HepG2 (cell line): Measurements from ENCODE around the gene CYP27B1. TPM values are rescaled to one million over a fixed set of nuclear protein-coding genes. Genes with fewer than 3 reads are reported as not detected.
A peak's percentile ranks its signal among the peaks of the same experiment; 100 is the strongest.

Experiments used
- ETV6 ChIP-seq: sonication (generic); formaldehyde crosslinking; conservative IDR thresholded peaks from 2 replicates; pipeline ENCODE4 v1.4.0; 2020; ENCODE audit warnings: missing genetic modification reagents
- GATAD1 ChIP-seq: IDR thresholded peaks from 2 replicates; pipeline ENCODE4 v1.6.1; 2016; ENCODE audit warnings: missing genetic modification reagents, missing compliant biosample characterization
- KDM2A ChIP-seq: sonication (generic); formaldehyde crosslinking; IDR thresholded peaks from 2 replicates; pipeline ENCODE4 v1.4.0; 2020; ENCODE audit warnings: low read depth, missing genetic modification reagents, borderline replicate concordance
- KLF11 ChIP-seq: IDR thresholded peaks from 2 replicates; pipeline ENCODE4 v1.6.1; 2016; ENCODE audit warnings: missing compliant biosample characterization
- MAZ ChIP-seq, 2 experiments: sonication (generic) in 1 of 2; formaldehyde crosslinking in 1 of 2; IDR thresholded peaks; 2 replicates each; pipeline versions ENCODE4 v1.5.0 to v1.6.1; 2012 to 2020; ENCODE audit warnings: low read depth in 2 of 2, mild to moderate bottlenecking in 2 of 2, borderline replicate concordance in 1 of 2, improper control_type of control experiment in 1 of 2, low read length in 1 of 2, missing genetic modification reagents in 1 of 2, moderate library complexity in 1 of 2
- MYC ChIP-seq: sonication (generic); formaldehyde crosslinking; IDR thresholded peaks from 2 replicates; pipeline ENCODE4 v1.9.0; 2021; ENCODE audit warnings: missing genetic modification reagents, borderline replicate concordance
- PHF21A ChIP-seq: sonication (generic); formaldehyde crosslinking; IDR thresholded peaks from 2 replicates; pipeline ENCODE4 v1.5.0; 2020; ENCODE audit warnings: mild to moderate bottlenecking, missing genetic modification reagents
- PPARG ChIP-seq: conservative IDR thresholded peaks from 2 replicates; pipeline ENCODE4 v1.6.1; 2016; ENCODE audit warnings: missing biosample characterization, missing genetic modification reagents
- SRSF4 ChIP-seq: fragments of 200-400 bp; formaldehyde crosslinking; IDR thresholded peaks from one replicate; pipeline ENCODE4 v1.6.1; 2018; ENCODE audit warnings: mild to moderate bottlenecking, low read depth, low read length, moderate library complexity; ENCODE audit not compliant: poor library complexity, severe bottlenecking
- STAG1 ChIP-seq: sonication (generic); formaldehyde crosslinking; IDR thresholded peaks from 2 replicates; pipeline ENCODE4 v1.4.0; 2020; ENCODE audit warnings: missing genetic modification reagents
- WIZ ChIP-seq: sonication (generic); formaldehyde crosslinking; IDR thresholded peaks from 2 replicates; pipeline ENCODE4 v1.5.1; 2020; ENCODE audit warnings: mild to moderate bottlenecking, missing genetic modification reagents
- XRCC5 ChIP-seq: fragments of 200-400 bp; formaldehyde crosslinking; optimal IDR thresholded peaks from 2 replicates; pipeline ENCODE3; 2017; ENCODE audit warnings: mild to moderate bottlenecking, low read length
- YY1 ChIP-seq: IDR thresholded peaks from 2 replicates; pipeline ENCODE4 v1.6.1; 2011; ENCODE audit warnings: low read length, low read depth, moderate library complexity, mild to moderate bottlenecking; ENCODE audit not compliant: insufficient read depth, insufficient replicate concordance
- ZBTB7B ChIP-seq: sonication (generic); formaldehyde crosslinking; IDR thresholded peaks from 2 replicates; pipeline ENCODE4 v1.4.0; 2020; ENCODE audit warnings: missing genetic modification reagents
- ZFY ChIP-seq: sonication (generic); formaldehyde crosslinking; IDR thresholded peaks from 2 replicates; pipeline ENCODE4 v1.4.0; 2020; ENCODE audit warnings: missing genetic modification reagents
- ZNF589 ChIP-seq: sonication (generic); formaldehyde crosslinking; conservative IDR thresholded peaks from 2 replicates; pipeline ENCODE4 v1.8.0; 2022; ENCODE audit warnings: mild to moderate bottlenecking, moderate library complexity, missing genetic modification reagents
- ZNF768 ChIP-seq: sonication (generic); formaldehyde crosslinking; IDR thresholded peaks from 2 replicates; pipeline ENCODE4 v1.4.0; 2020; ENCODE audit warnings: missing genetic modification reagents
- ZNF891 ChIP-seq: sonication (generic); formaldehyde crosslinking; IDR thresholded peaks from 2 replicates; pipeline ENCODE4 v1.5.0; 2020; ENCODE audit warnings: mild to moderate bottlenecking, missing genetic modification reagents
- polyA plus RNA-seq, 8 experiments: library from polyadenylated mRNA; depleted of rRNA in 3 of 8; stranded (reverse) in 7 of 8; unstranded in 1 of 8; fragments of >200 nt; fragmentation: Illumina TruSeq in 4 of 8; extraction: Trizol in 4 of 8; gene quantifications; 2 replicates each; pipeline versions ENCODE4 v1.2.1 to v1.2.3, GENCODE V29; 2011 to 2016; ENCODE audit warnings: low read depth in 4 of 8, missing spikeins in 1 of 8, mixed read lengths in 1 of 8; ENCODE audit not compliant: insufficient read depth in 1 of 8
- total RNA-seq, 5 experiments: library from RNA; depleted of rRNA; stranded (reverse); fragments of >200 nt; fragmentation: Illumina TruSeq; extraction: Trizol; gene quantifications; 2 replicates each; pipeline ENCODE4 v1.2.3, GENCODE V29; 2016; ENCODE audit warnings: low read depth in 1 of 5
- TF ChIP-seq, protein P1 (sequence below): sonication (generic); formaldehyde crosslinking; IDR thresholded peaks from 2 replicates; pipeline ENCODE4 v1.4.0; 2020; ENCODE audit warnings: missing genetic modification reagents
- TF ChIP-seq, protein P2 (sequence below): sonication (generic); formaldehyde crosslinking; IDR thresholded peaks from 2 replicates; pipeline ENCODE4 v1.4.0; 2020; ENCODE audit warnings: missing genetic modification reagents, mild to moderate bottlenecking, borderline replicate concordance
- TF ChIP-seq, protein P3 (sequence below): sonication (generic); formaldehyde crosslinking; IDR thresholded peaks from 2 replicates; pipeline ENCODE4 v1.4.0; 2020; ENCODE audit warnings: missing genetic modification reagents
- TF ChIP-seq, protein P4 (sequence below): sonication (generic); formaldehyde crosslinking; IDR thresholded peaks from 2 replicates; pipeline ENCODE4 v1.8.1; 2023; ENCODE audit warnings: mild to moderate bottlenecking, moderate library complexity, missing genetic modification reagents

Gene CYP27B1
- total and polyA plus RNA-seq, 2 of the 13 experiments (the other 11 are each of a cell fraction or from before 2014, with no cell fraction given) = 2.3 to 3.0 TPM

DNA sequence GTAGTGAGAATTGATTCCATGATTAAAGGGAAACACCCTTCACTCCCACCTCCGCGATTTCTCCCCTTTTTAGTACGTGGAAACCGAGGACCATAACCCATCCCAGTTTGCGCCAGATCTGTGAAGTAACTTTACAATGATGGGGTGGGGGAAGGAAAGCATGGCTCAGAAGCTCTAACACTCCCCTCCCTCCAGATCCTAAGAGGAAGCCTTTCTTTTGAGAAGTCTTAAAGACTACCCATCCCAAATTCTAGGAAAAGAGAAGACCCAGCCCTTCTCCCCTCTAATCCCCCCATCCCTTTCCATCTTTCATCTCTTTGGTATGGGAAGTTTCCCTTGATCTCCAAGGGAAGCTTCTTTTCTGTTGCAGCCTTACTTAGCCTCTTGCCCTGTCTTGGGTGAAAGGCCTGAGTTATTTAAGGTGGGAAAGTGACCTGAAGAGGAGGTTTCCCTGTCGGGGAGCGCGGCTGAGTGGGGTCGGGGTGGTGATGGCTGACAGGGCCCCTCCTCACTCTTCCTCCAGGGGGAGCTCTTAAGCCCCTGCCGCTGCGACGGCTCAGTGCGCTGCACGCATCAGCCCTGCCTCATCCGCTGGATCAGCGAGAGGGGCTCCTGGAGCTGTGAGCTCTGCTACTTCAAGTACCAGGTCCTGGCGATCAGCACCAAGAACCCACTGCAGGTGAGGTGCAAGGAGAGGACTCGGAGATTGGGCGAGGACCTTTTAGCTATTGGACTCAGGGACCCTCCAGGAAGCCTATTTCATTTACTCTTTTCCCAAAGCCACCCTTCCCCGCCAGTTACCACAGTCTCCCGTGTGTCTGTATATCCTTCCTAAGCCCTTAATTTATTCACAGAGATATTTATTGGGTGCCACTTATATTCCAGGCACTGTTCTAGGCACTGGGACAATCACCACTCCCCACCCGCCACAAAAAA lies 10.2 kb downstream of the CYP27B1 start (continued):
- TF ChIP-seq, protein P1, sequence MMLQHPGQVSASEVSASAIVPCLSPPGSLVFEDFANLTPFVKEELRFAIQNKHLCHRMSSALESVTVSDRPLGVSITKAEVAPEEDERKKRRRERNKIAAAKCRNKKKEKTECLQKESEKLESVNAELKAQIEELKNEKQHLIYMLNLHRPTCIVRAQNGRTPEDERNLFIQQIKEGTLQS (CRISPR knock-in tag) = no peak
- peak; percentile 89 for TF ChIP-seq XRCC5
- TF ChIP-seq, protein P2, sequence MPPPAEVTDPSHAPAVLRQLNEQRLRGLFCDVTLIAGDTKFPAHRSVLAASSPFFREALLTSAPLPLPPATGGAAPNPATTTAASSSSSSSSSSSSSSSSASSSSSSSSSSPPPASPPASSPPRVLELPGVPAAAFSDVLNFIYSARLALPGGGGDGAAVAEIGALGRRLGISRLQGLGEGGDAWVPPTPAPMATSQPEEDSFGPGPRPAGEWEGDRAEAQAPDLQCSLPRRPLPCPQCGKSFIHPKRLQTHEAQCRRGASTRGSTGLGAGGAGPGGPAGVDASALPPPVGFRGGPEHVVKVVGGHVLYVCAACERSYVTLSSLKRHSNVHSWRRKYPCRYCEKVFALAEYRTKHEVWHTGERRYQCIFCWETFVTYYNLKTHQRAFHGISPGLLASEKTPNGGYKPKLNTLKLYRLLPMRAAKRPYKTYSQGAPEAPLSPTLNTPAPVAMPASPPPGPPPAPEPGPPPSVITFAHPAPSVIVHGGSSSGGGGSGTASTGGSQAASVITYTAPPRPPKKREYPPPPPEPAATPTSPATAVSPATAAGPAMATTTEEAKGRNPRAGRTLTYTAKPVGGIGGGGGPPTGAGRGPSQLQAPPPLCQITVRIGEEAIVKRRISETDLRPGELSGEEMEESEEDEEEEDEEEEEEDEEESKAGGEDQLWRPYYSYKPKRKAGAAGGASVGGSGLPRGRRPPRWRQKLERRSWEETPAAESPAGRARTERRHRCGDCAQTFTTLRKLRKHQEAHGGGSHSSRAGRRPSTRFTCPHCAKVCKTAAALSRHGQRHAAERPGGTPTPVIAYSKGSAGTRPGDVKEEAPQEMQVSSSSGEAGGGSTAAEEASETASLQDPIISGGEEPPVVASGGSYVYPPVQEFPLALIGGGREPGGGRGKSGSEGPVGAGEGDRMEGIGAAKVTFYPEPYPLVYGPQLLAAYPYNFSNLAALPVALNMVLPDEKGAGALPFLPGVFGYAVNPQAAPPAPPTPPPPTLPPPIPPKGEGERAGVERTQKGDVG (CRISPR knock-in tag) = peak; percentile 88; the same call in 1 of the 2 replicates
- peak; percentile 66 for TF ChIP-seq YY1
- TF ChIP-seq KDM2A (CRISPR knock-in tag) = peak; percentile 66; the same call in 1 of the 2 replicates
- peak; percentile 49 for TF ChIP-seq STAG1 (CRISPR knock-in tag)
- TF ChIP-seq GATAD1 (CRISPR knock-in tag) = peak; percentile 50; the same call in 1 of the 2 replicates
- no peak for TF ChIP-seq PPARG (CRISPR knock-in tag)
- TF ChIP-seq, protein P3, sequence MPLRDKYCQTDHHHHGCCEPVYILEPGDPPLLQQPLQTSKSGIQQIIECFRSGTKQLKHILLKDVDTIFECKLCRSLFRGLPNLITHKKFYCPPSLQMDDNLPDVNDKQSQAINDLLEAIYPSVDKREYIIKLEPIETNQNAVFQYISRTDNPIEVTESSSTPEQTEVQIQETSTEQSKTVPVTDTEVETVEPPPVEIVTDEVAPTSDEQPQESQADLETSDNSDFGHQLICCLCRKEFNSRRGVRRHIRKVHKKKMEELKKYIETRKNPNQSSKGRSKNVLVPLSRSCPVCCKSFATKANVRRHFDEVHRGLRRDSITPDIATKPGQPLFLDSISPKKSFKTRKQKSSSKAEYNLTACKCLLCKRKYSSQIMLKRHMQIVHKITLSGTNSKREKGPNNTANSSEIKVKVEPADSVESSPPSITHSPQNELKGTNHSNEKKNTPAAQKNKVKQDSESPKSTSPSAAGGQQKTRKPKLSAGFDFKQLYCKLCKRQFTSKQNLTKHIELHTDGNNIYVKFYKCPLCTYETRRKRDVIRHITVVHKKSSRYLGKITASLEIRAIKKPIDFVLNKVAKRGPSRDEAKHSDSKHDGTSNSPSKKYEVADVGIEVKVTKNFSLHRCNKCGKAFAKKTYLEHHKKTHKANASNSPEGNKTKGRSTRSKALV (CRISPR knock-in tag) = 0 out of 2 replicates have a peak, but pooled peaks have one; percentile 8
- no peak for TF ChIP-seq ZNF589 (CRISPR knock-in tag)
- TF ChIP-seq MYC = peak; percentile 28; the same call in 1 of the 2 replicates
- TF ChIP-seq ZFY = 0 out of 2 replicates have a peak, but pooled peaks have one; percentile 8
- TF ChIP-seq WIZ (CRISPR knock-in tag) = no peak
- 0 out of 2 replicates have a peak, but pooled peaks have one; percentile 22 for TF ChIP-seq ZNF891 (CRISPR knock-in tag)
- TF ChIP-seq, protein P4, sequence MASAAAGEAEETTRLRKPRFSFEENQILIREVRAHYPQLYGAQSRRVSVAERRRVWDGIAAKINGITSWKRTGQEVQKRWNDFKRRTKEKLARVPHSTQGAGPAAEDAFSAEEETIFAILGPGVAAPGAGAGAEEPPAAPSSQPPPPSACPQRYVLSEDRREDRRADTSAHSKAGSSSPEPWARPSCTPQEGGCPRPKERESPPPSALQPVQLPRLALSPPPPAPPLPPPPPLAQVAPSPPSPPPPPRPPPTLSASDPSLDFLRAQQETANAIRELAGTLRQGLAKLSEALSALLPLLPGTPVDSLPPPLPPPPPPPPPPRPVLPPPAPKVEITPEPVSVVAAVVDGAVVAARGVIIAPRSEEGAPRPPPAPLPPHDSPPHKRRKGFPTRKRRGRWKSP = 0 out of 2 replicates have a peak, but pooled peaks have one; percentile 34
- TF ChIP-seq ETV6 (CRISPR knock-in tag) = no peak
- 0 out of 2 replicates have a peak, but pooled peaks have one; percentile 50 for TF ChIP-seq KLF11 (CRISPR knock-in tag)
- peak; percentile 67; the same call in 1 of the 2 replicates for TF ChIP-seq ZBTB7B
- TF ChIP-seq MAZ (IDR thresholded peaks at IDR 0.05; ENCODE audit: borderline replicate concordance, low read depth, low read length) = no peak
- peak; percentile 63; the same call in 1 of the 2 replicates for TF ChIP-seq MAZ (CRISPR knock-in tag; IDR thresholded peaks at IDR 0.05; ENCODE audit: low read depth)
- TF ChIP-seq PHF21A = 0 out of 2 replicates have a peak, but pooled peaks have one; percentile 10
- no peak for TF ChIP-seq SRSF4
- peak; percentile 12; the same call in 1 of the 2 replicates for TF ChIP-seq ZNF768 (CRISPR knock-in tag)
